ENCODE measurements around the gene RAB2B.

DNA sequence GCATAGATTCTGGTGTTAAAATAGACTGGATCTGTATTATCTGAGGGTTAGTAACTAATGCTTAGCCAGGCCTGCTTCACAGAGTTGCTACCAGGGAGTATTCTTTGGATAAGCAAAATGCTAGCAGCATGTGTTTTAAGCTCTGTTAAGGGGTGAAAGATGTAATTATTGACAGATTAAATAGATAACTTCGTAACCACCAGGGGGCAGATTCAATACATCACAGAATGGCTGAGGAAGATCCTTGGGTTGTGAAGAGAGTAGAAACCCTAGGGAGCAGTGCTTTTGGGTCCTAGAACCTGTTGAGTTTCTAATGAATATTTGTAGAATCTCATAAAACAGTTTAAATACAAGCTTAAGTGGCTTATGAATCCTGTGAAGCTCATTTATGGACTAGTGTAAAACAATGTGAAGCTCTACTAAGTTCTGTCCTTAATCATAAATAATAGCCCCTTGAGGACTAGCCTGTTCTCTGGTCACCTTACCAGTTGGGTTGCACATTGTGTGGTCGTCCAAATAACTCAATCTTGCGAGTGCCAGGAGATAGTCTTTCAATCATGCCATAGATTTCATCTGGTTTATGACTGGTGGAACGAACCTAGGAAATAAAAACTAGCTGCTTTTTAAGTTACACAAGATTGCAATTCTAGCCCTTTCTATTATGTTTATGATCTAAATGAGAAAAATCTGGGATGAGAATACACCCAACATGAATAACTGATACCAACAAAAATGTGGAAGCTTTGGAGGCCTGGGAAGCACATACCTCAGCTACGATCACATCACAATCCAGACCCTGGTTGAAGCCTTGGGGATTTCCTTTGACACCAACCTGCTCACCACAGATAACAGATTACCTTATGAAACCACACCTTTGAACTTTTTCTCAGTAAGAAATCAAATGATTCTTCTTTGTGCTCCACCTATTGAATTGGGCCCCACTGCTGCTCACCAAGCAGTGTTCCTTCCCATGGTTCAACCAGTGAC, 22.1 kb upstream of the RAB2B start:
- TF ChIP-seq, protein P1, sequence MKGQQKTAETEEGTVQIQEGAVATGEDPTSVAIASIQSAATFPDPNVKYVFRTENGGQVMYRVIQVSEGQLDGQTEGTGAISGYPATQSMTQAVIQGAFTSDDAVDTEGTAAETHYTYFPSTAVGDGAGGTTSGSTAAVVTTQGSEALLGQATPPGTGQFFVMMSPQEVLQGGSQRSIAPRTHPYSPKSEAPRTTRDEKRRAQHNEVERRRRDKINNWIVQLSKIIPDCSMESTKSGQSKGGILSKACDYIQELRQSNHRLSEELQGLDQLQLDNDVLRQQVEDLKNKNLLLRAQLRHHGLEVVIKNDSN (IDR thresholded peaks at IDR 0.05; ENCODE audit: borderline replicate concordance, low read depth), result no peak
- TF ChIP-seq, protein P2, sequence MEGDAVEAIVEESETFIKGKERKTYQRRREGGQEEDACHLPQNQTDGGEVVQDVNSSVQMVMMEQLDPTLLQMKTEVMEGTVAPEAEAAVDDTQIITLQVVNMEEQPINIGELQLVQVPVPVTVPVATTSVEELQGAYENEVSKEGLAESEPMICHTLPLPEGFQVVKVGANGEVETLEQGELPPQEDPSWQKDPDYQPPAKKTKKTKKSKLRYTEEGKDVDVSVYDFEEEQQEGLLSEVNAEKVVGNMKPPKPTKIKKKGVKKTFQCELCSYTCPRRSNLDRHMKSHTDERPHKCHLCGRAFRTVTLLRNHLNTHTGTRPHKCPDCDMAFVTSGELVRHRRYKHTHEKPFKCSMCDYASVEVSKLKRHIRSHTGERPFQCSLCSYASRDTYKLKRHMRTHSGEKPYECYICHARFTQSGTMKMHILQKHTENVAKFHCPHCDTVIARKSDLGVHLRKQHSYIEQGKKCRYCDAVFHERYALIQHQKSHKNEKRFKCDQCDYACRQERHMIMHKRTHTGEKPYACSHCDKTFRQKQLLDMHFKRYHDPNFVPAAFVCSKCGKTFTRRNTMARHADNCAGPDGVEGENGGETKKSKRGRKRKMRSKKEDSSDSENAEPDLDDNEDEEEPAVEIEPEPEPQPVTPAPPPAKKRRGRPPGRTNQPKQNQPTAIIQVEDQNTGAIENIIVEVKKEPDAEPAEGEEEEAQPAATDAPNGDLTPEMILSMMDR (IDR thresholded peaks at IDR 0.05), result peak; percentile 71
- TF ChIP-seq EZH2phosphoT487 (IDR thresholded peaks at IDR 0.05; ENCODE audit: borderline replicate concordance, low read depth) (no peak), POLR2AphosphoS5 (IDR thresholded peaks at IDR 0.05; ENCODE audit: low read depth, low read length) (no peak), TAF1 (IDR thresholded peaks at IDR 0.05; ENCODE audit: borderline replicate concordance, low read depth, low read length) (no peak), FOXM1 (IDR thresholded peaks at IDR 0.05; ENCODE audit: low read depth) (no peak)
- TF ChIP-seq, protein P3, sequence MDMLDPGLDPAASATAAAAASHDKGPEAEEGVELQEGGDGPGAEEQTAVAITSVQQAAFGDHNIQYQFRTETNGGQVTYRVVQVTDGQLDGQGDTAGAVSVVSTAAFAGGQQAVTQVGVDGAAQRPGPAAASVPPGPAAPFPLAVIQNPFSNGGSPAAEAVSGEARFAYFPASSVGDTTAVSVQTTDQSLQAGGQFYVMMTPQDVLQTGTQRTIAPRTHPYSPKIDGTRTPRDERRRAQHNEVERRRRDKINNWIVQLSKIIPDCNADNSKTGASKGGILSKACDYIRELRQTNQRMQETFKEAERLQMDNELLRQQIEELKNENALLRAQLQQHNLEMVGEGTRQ (IDR thresholded peaks at IDR 0.05; ENCODE audit: borderline replicate concordance, low read depth, low read length), result no peak
